Posterior vena cava (tissue), 2 donors: Measurements from ENCODE around the gene SPIRE2. TPM values are rescaled to one million over a fixed set of nuclear protein-coding genes. Genes with fewer than 3 reads are reported as not detected.

Source experiments
- DNase-seq: peaks from one replicate; pipeline ENCODE4 v3.0.0-alpha.2; 2020; ENCODE audit warnings: low spot score
- intact Hi-C, 2 donors: fragments of 100-400 bp; cut with DNase I; formaldehyde crosslinking; loops; one replicate each; pipeline versions ENCODE4 v1.14.1 to v1.14.2; 2022 to 2023
- total RNA-seq, 2 donors: library from RNA; stranded (reverse); fragmentation: NEBNext Ultra II Directional; extraction: Animal tissue kit (Norgen Biotek cat#: 25700); gene quantifications; one replicate each; pipeline ENCODE4 v1.2.1, GENCODE V29; 2021
- donor health status: DM: yes; HTN: yes; CAD: no.
- donor health status: DM: yes; HTN: yes; CAD: no.

The SPIRE2 gene
- total RNA-seq, 2 donors from 2014 or later: 0.33 to 1.0 TPM

- intact Hi-C loops: no loop called here
These were observed 55.2 kb downstream of the SPIRE2 start for GRCh38 chr16:89883346-89884040.

GRCh38 chr16:89884041-89884421 lies 55.8 kb downstream of the SPIRE2 start:
- no peak for DNase-seq
- intact Hi-C loops: no loop called here

More at GRCh38 chr16:89883346-89884040, 55.2 kb downstream of the SPIRE2 start:
- DNase-seq: no peak

GRCh38 chr16:89887243-89887642 lies 59.0 kb downstream of the SPIRE2 start:
- intact Hi-C loops: no loop called here
- no peak for DNase-seq

GRCh38 chr16:89890200-89890599 lies 61.9 kb downstream of the SPIRE2 start:
- DNase-seq: no peak
- intact Hi-C loops: no loop called here

GRCh38 chr16:89890886-89891657 lies 62.8 kb downstream of the SPIRE2 start:
- DNase-seq: no peak
- intact Hi-C loops: no loop called here

GRCh38 chr16:89892055-89892630 lies 63.9 kb downstream of the SPIRE2 start:
- no peak for DNase-seq

GRCh38 chr16:89892635-89893034 lies 64.4 kb downstream of the SPIRE2 start:
- intact Hi-C loops: no loop called here
- DNase-seq: no peak

More at GRCh38 chr16:89892055-89892630, 63.9 kb downstream of the SPIRE2 start:
- intact Hi-C loops: no loop called here

GRCh38 chr16:89893642-89894548 lies 65.6 kb downstream of the SPIRE2 start:
- intact Hi-C loops: no loop called here
- DNase-seq: no peak

- intact Hi-C loops: no loop called here
- DNase-seq: no peak
These were observed 67.4 kb downstream of the SPIRE2 start for GRCh38 chr16:89895482-89896250.

- intact Hi-C loops: no loop called here
- DNase-seq: no peak
These were observed 68.9 kb downstream of the SPIRE2 start for GRCh38 chr16:89897204-89897603.

- DNase-seq: no peak
- intact Hi-C loops: no loop called here
These were observed 70.1 kb downstream of the SPIRE2 start for GRCh38 chr16:89898201-89898967.

- intact Hi-C loops: no loop called here
- no peak for DNase-seq
These were observed 71.7 kb downstream of the SPIRE2 start for GRCh38 chr16:89899879-89900481.

GRCh38 chr16:89900885-89901284 lies 72.6 kb downstream of the SPIRE2 start:
- DNase-seq: no peak
- intact Hi-C loops: no loop called here

- intact Hi-C loops: no loop called here
- DNase-seq: no peak
These were observed 74.7 kb downstream of the SPIRE2 start for GRCh38 chr16:89902980-89903379.

- DNase-seq: no peak
- intact Hi-C loops: no loop called here
These were observed 75.7 kb downstream of the SPIRE2 start for GRCh38 chr16:89903908-89904515.

GRCh38 chr16:89904606-89905510 lies 76.6 kb downstream of the SPIRE2 start:
- no peak for DNase-seq
- intact Hi-C loops: no loop called here
